Bronchial epithelial cell (primary cell): ENCODE measurements around the gene ANGPTL2. TPM values are rescaled to one million over a fixed set of nuclear protein-coding genes. Genes with fewer than 3 reads are reported as not detected.

Source experiments
- DNase-seq: peaks from one replicate; pipeline ENCODE4 v3.0.0-alpha.2; 2010; ENCODE audit warnings: low read depth
- FAIRE-seq: peaks from 2 replicates; lab custom pipeline; 2011; peaks lifted over from hg19 to GRCh38; lab: Jason Lieb, UNC
- H3K27me3 ChIP-seq: 2 replicates; pipeline ENCODE4 v1.5.1; 2011; ENCODE audit warnings: low read length; ENCODE audit not compliant: control insufficient read depth, insufficient read depth
- H3K36me3 ChIP-seq: 2 replicates; pipeline ENCODE4 v1.5.1; 2011; ENCODE audit warnings: low read length; ENCODE audit not compliant: control insufficient read depth, insufficient read depth
- H3K4me3 ChIP-seq: 2 replicates; pipeline ENCODE4 v1.5.1; 2011; ENCODE audit warnings: mild to moderate bottlenecking, low read depth, low read length, control low read depth
- total RNA-seq: library from RNA; depleted of rRNA; stranded (reverse); fragments of >200 nt; gene quantifications from 2 replicates; pipeline ENCODE4 v1.2.1, GENCODE V29; 2014
- TF ChIP-seq, protein P1 (sequence below): IDR thresholded peaks from 2 replicates; pipeline ENCODE4 v1.5.1; 2011; ENCODE audit warnings: mild to moderate bottlenecking, moderate library complexity, low read length, control low read depth, inconsistent platforms; ENCODE audit not compliant: insufficient read depth, severe bottlenecking

ANGPTL2 gene
- total RNA-seq, 1 donor from 2014 or later: 0.79 TPM

- Histone ChIP-seq H3K36me3 (no peaks in the 10 kb centered on the region), H3K4me3 (no peak overlapping the region), H3K27me3 (no peaks in the 10 kb centered on the region)
- DNase-seq: no peak
- FAIRE-seq: no peak
- TF ChIP-seq, protein P1, sequence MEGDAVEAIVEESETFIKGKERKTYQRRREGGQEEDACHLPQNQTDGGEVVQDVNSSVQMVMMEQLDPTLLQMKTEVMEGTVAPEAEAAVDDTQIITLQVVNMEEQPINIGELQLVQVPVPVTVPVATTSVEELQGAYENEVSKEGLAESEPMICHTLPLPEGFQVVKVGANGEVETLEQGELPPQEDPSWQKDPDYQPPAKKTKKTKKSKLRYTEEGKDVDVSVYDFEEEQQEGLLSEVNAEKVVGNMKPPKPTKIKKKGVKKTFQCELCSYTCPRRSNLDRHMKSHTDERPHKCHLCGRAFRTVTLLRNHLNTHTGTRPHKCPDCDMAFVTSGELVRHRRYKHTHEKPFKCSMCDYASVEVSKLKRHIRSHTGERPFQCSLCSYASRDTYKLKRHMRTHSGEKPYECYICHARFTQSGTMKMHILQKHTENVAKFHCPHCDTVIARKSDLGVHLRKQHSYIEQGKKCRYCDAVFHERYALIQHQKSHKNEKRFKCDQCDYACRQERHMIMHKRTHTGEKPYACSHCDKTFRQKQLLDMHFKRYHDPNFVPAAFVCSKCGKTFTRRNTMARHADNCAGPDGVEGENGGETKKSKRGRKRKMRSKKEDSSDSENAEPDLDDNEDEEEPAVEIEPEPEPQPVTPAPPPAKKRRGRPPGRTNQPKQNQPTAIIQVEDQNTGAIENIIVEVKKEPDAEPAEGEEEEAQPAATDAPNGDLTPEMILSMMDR: no peak
Observed at GRCh38 chr9:127053057-127053821, 69.2 kb downstream of the ANGPTL2 start.

- FAIRE-seq (no peak), DNase-seq (no peak)
- TF ChIP-seq, protein P1: no peak
- Histone ChIP-seq H3K4me3 (no peak overlapping the region), H3K27me3 (no peaks in the 10 kb centered on the region), H3K36me3 (no peaks in the 10 kb centered on the region)
Observed at GRCh38 chr9:127051881-127052595, 70.4 kb downstream of the ANGPTL2 start.

GRCh38 chr9:127050591-127051001 lies 71.8 kb downstream of the ANGPTL2 start:
- no peaks in the 10 kb centered on the region for H3K27me3 ChIP-seq
- no peak for FAIRE-seq
- no peak overlapping the region for H3K4me3 ChIP-seq
- TF ChIP-seq, protein P1: no peak
- H3K36me3 ChIP-seq: no peaks in the 10 kb centered on the region
- DNase-seq: no peak

- no peak overlapping the region for H3K4me3 ChIP-seq
- FAIRE-seq (no peak), DNase-seq (no peak)
- no peaks in the 10 kb centered on the region for H3K27me3 ChIP-seq
- H3K36me3 ChIP-seq: no peaks in the 10 kb centered on the region
- TF ChIP-seq, protein P1: no peak
Observed at GRCh38 chr9:127050152-127050551, 72.3 kb downstream of the ANGPTL2 start.

DNA sequence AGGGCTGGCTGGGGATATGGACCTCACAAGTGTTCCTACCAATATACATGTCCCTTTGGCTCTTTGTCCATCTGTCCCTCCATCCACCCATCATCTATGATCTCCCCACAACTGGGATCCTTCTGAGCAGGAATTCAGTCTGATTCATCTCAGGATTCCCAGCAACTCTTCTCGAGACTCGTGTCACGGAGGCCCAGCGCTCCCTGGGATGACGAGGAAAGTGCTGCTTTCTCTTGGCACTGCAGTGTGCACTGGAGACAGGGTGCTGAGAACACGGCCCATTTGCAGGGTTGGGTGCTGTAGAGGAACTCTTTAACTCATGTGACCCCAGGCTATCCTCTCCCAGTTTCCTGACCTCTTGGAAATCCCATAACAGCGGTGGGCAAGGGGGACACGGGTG lies 72.9 kb downstream of the ANGPTL2 start:
- FAIRE-seq: no peak

More for the DNA sequence above, 72.9 kb downstream of the ANGPTL2 start:
- TF ChIP-seq, protein P1: no peak
- H3K36me3 ChIP-seq: no peaks in the 10 kb centered on the region
- H3K4me3 ChIP-seq: no peak overlapping the region
- no peaks in the 10 kb centered on the region for H3K27me3 ChIP-seq
- no peak for DNase-seq
